ENCODE results near the gene PFN1.
"Not testable (repeated sequence)": the region's sequence is repeated elsewhere in the genome, so short reads cannot be mapped to it uniquely, and the experiment has no call there.

The PFN1 gene

GRCh38 chr17:4926577-4927335 lies 21.6 kb downstream of the PFN1 start:
- in situ Hi-C loops (cut with MboI; ENCODE audit: low sequenced_read_pairs) = not testable (repeated sequence)

DNA sequence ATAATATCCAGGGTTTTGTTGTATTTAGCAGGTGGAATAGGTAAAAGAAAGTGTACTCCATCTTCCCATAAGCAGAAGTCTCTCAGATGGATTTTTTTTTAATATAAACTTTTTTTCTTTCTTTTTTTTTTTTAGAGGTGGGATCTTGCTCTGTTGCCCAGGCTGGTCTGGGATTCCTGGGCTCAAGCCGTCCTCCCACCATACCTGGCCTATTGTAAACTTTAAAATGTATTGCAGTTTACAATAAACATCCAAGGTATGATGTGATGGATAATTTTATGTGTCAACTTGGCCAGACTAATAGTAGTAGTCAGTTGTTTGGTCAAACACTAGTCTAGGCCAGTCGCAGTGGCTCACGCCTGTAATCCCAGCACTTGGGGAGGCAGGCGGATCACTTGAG lies 27.0 kb downstream of the PFN1 start:
- in situ Hi-C loops (cut with MboI; ENCODE audit: low sequenced_read_pairs) = no loop called here

DNA sequence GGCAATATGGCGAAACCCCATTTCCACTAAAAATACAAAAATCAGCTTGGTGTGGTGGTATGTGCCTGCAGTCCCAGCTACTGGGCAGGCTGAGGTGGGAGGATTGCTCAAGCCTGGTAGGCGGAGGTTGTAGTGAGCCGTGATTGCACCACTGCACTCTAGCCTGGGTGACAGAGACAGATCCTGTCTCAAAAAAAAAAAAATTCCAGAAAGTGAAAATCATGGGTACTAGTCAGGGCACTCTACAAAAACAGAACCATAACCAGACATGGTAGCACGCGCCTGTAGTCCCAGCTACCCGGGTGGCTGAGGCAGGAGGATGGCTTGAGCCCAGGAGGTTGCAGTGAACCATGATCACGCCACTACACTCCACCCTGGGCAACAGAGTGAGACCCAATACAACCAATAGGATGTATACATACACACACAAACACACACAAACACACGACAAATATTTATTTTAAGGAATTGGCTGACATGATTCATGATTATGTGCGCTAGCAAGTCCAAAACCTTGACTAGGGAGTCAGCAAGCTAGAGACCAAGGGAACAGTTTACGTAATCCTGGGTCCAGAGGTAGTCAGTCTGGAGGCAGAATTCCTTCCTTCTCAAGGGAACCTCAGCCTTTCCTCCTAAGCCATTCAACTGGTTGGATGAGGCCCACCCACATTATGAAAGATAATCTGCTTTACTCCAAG lies 27.8 kb downstream of the PFN1 start:
- in situ Hi-C loops (cut with MboI; ENCODE audit: low sequenced_read_pairs) = no loop called here

DNA sequence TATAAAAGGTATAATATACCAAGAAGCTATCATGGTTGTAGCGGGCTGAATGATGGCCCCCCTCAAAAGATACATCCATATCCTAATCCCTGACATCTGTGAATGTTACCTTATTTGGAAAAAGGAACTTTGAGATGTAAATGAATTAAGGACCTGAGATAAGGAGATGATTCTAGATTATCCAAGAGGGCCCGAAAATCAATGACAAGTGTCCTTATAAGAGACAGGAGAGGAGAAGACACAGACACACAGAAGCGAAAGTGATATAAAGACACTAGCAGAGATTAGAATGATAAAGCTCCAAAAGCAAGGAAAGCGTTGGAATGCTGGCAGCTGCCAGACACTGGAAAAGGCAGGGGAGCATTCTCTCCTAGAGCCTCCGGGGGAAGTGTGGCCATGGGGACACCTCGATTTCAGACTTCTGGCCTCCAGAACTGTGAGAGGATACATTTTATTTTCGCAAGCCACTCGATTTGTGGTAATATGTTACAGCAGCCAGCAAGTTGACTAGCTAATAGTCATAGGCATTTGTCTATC lies 28.8 kb downstream of the PFN1 start:
- in situ Hi-C loops (cut with MboI; ENCODE audit: low sequenced_read_pairs) = no loop called here

DNA sequence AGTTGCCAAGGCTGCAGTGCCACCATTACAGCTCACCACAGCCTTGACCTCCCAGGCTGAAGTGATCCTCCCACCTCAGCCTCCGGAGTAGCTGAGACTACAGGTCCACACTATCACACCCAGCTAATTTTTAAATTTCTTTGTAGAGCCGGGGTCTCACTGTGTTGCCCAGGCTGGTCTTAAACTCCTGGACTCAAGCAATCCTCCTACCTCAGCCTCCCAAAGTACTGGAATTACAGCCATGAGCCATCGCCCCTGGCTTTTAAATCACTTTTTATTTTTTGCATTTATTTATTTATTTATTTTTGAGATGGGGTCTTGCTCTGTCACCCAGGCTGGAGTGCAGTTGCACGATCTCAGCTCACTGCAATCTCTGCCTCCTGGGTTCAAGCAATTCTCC lies 33.8 kb downstream of the PFN1 start:
- in situ Hi-C loops (cut with MboI; ENCODE audit: low sequenced_read_pairs) = not testable (repeated sequence)

GRCh38 chr17:4913994-4914393 lies 34.3 kb downstream of the PFN1 start:
- in situ Hi-C loops (cut with MboI; ENCODE audit: low sequenced_read_pairs) = no loop called here

GRCh38 chr17:4908711-4909496 lies 39.4 kb downstream of the PFN1 start:
- in situ Hi-C loops (cut with MboI; ENCODE audit: low sequenced_read_pairs) = no loop called here

GRCh38 chr17:4908301-4908700 lies 40.0 kb downstream of the PFN1 start:
- in situ Hi-C loops (cut with MboI; ENCODE audit: low sequenced_read_pairs) = no loop called here

- in situ Hi-C loops (cut with MboI; ENCODE audit: low sequenced_read_pairs) = not testable (repeated sequence)
Observed at GRCh38 chr17:4906642-4907041, 41.7 kb downstream of the PFN1 start.

- in situ Hi-C loops (cut with MboI; ENCODE audit: low sequenced_read_pairs) = no loop called here
Observed at GRCh38 chr17:4903051-4903818, 45.1 kb downstream of the PFN1 start, which contains the start of gene CHRNE. Gene CHRNE (minus strand): TSS chr17:4903098. CDS start chr17:4903063, 35 bp downstream.

GRCh38 chr17:4902540-4902939 lies 45.8 kb downstream of the PFN1 start:
- in situ Hi-C loops (cut with MboI; ENCODE audit: low sequenced_read_pairs) = no loop called here

- in situ Hi-C loops (cut with MboI; ENCODE audit: low sequenced_read_pairs) = no loop called here
Observed at GRCh38 chr17:4901648-4902344, 46.5 kb downstream of the PFN1 start.

GRCh38 chr17:4901108-4901647 lies 47.2 kb downstream of the PFN1 start:
- in situ Hi-C loops (cut with MboI; ENCODE audit: low sequenced_read_pairs) = no loop called here

DNA sequence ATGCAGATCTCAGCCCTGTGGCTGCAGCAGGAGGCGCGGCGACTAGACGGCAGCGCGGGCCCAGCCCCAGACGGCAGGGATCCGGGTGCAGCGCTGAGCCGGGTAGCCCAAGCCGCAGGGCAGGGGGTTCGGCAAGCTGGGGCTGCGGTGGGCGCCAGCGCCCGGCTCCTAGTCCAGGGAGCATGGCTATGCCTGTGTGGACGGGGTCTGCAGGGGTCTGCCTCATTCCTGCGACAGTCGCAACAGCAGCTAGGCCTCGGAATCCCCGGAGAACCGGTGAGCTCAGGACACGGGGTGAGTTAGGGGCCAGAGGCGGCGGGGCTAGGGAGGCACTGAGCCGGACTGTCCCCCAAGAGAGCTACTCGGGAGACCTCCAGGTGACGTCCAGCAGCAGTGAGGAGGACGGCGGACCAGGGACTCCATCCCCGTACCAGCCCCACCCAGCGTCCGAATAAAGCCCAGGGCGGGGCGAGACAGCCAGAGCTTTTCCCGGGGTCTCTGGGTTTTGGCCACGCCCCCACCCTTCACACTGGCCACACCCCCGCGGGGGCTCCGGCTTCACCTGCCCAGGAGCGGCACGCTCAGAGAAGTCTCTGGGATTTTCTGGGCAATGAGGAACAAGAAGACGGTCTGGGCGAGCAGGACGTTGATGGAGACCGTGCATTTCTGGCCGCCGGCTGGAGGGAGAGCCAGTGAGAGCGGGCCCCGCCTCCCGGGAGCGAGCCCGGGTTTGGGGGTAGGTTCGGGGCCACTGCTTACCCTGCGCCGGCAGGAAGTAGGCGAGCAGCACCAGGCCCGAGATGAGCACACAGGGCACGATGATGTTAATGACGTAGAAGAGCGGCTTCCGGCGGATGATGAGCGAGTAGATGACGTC lies 47.9 kb downstream of the PFN1 start:
- in situ Hi-C loops (cut with MboI; ENCODE audit: low sequenced_read_pairs) = no loop called here

DNA sequence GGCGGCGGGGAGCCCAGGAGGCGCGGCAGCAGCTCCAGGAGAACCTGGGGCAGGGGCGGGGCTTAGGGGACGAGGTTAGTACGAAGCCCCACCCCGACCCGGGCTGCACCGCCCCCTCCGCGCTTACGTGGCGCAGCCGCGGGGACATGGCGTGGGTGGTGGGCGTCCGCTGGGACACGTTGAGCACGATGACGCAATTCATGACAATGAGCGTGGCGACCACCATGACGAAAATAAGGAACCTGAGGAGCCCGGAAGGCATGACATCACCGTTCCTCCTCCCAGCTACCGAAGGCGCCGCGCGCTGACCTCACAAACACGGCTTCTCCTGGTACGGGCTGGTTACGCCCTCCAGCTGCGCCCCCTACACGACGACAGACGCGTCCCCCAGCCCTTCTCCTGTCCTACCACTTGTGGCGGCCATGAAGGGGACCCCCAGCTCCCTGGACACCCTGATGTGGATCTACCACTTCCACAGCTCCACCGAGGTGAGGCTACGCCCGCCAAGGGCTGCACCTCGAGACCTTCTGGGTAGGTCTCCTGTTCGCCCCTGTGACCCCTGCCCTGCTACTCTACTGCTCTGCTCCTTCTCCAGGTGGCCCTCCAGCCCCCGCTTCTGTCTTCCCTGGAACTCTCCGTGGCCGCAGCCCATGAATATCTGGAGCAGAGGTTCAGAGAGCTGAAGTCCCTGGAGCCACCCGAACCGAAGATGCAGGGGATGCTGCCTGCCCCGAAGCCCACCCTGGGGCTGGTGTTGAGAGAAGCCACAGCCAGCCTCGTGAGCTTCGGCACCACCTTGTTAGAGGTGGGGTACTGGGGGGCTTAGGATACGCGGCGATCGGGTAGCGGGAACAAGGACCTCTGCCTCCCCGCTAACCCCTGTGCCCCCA lies 48.7 kb downstream of the PFN1 start, which contains the start of gene C17orf107:
C17orf107 (plus strand) TSS at position 196 of the 890 bp plus-strand sequence; CDS start at position 423, 227 bp downstream.
- in situ Hi-C loops (cut with MboI; ENCODE audit: low sequenced_read_pairs) = no loop called here

DNA sequence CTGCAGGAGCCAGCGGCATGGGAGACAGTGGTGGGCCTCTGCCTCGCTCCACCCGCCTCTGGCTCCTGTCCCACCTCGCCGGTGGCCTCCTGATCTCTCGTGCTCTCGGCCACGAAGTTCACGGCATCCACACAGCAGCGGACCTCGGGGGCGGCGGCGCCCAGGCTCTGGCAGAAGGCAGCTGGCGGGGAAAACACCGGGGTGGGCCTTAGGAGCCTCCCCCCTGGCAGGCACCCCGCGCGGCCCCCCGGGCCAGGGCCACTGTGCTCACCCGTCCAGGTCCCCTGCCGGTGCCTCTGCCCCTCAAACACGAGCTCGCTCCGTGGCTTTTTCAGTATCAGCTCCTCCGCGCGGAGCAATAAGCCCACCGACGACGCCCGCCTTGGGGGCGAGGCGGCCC lies 49.4 kb downstream of the PFN1 start:
- in situ Hi-C loops (cut with MboI; ENCODE audit: low sequenced_read_pairs) = no loop called here

DNA sequence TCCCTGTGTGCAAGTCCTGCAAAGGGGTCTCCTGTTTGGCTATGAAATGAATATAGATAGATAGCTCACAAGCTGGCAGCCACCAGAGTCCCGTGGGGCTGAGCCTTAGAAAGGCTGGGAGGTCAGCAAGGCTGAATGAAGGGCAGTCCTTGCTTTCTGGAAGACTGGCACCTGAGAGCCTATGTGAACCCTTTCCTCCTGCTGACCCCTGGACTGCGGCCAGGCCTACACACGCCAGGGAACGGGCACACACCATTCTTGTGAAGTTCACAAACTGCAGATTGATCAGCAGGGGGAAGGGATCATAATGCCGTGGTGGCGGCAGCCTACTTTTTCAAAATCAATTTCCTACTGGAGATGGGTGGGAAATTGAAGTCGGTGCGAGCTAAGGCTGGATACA lies 50.0 kb downstream of the PFN1 start:
- in situ Hi-C loops (cut with MboI; ENCODE audit: low sequenced_read_pairs) = no loop called here

DNA sequence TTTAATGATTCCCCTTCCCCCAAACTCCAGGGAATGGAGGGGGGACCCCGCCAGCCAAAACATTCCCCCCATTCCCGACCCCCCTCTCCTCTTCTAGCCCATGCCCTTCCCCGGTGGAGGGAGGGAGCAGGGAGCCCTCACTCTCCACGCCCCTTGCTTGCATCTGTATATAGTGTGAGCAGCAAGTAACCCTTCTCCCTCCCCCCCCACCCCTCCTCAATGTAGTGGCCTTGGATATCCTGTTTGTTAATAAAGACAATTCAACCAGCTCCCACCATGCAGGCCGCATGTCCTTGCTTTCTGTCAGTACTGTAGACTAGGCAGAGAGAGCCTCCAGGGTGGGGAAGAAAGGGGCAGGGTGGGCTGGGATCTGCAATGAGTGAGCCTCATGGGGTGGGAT lies 50.5 kb downstream of the PFN1 start:
- in situ Hi-C loops (cut with MboI; ENCODE audit: low sequenced_read_pairs) = no loop called here

Measured in hTERT RPE-1 (cell line).